GM21515 (cell line): Measurements from ENCODE around the gene ABCC2.
"Not testable (repeated sequence)": the region's sequence is repeated elsewhere in the genome, so short reads cannot be mapped to it uniquely, and the experiment has no call there.

Experiments
- ATAC-seq: cut with Tn5 transposase; IDR thresholded peaks from one replicate; pipeline ENCODE4 v1.9.1; 2021; ENCODE audit not compliant: unreplicated experiment

The ABCC2 gene

DNA sequence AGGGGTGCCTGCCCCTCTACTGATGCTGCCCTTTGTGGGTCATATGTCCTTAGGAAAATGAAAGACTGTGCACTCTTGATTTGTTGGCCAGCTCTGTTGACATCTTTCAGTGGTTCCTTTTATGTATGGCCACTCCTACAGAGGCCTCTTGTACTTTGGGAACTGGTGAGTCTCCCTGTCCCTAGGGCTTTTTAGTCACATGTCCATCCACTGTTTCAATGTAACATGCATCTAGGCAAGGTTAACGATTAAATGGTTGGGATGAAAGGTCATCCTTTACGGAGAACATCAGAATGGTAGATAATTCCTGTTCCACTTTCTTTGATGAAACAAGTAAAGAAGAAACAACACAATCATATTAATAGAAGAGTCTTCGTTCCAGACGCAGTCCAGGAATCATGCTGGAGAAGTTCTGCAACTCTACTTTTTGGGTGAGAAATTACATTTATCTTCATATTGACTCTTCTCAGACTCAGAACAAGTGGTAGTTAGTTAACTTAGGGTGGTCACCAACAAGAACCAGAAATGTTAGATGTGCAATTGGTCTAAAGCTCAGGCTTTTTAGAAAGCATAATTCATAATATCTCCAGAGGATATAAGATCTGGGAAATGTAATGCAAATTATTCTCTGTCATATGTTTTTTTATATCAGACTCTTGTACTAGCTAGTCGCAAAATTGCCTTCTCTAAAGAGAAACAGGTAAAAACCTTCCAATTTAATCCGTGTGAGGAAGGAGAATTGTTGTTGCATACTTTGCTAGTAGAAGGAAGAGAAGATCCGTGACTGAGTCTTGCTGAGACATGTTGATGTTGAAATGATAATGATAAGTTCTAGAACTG lies at the start of gene ABCC2:
Gene ABCC2, plus strand, starts transcription at position 194 of the 840 bp plus-strand sequence. Its CDS starts 205 bp downstream, at position 399.
- ATAC-seq, result no peak

DNA sequence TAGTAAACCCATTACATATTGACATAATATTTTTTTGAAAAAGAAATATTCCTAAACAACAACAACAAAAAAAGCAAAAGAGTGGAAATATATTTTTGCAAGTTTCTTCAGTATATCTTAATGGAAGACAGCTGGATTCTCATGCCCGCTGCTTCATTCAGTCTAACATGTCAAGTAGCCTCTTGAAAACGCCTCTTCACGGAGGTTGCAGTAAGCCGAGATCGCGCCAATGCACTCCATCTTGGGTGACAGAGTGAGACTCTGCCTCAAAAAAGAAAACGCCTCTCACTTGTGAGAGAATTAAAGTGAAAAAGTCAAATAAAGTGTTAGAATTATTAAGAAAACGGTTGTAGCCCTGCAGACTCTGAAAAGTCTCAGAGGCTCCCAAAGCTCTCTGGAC lies 49.1 kb upstream of the ABCC2 start:
- no peak for ATAC-seq

DNA sequence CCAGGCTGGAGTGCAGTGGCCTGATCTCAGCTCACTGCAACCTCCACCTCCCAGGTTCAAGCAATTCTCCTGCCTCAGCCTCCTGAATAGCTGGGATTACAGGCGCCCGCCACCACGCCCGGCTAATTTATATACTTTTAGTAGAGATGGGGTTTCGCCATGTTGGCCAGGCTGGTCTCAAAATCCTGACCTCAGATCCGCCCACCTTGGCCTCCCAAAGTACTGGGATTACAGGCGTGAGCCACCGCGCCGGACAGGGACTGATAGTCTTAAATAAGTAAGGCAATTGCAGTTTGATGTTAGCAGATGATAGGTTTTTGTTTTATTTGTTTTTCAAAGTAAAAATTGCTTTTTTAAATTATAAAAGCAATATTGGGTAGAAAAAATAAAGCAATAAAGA lies 48.3 kb upstream of the ABCC2 start:
- ATAC-seq, result not testable (repeated sequence)

DNA sequence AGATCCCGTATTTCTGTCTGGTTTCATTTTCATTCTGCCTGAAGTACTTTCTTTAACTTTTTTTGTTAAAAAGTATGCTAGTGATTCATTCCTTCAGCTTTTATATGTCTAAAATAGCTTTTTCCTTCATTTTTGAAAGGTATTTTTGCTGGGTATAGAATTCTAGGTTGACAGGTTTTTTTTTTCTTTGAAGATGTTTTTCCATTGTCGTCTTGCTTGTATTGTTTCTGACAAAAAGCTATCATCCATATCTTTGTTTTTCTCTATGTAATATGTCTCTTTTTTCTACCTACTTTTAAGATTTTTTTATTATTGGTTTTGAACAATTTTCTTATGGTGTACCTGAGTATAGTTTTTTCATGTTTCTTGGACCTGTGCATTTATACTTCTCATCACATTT lies 42.2 kb upstream of the ABCC2 start:
- no peak for ATAC-seq

DNA sequence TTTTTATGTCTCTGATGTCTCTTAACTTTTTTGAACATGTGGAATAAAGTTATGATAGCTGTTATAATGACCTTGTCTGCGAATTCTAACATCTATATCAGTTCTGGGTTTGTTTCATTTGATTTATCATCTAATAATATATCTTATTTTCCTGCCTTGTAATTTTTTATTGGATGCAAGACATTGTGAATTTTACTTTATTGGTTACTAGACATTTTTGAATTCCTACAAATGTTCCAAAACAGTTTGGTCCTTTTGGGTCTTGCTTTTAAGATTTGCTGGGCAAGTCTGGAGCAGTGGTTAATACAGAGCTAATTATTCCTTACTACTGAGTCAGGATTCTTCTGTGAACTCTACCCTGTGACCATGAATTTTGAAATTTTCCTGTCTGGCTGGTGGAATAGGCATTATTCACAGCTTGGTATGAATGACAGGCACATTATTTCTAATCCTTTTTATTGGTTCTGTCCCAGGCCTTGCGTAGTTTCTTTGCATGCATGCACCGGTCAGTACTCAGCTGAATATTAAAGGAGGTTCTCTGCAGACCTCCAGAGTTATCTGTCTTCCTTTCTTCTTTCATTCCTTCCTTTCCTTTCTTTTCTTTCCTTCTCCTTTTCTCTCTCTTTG lies 41.4 kb upstream of the ABCC2 start:
- no peak for ATAC-seq

DNA sequence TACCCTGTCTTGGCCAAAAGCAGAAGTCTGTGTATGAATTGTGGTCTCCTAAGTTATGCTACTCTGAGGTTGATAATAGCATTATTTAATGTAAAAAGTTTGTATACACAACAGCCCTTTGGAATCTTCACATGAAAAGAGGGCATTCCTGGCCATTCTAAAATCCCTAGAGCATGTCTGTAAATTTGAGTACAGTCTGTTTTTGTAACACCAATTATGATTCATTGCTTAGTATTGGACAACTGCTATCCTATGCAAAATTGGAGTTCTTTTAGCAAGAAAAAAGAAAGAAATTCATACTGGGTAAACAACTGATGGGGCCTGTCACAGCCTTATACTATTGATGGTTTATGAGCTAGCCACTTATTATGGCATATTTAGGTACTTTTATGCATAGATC lies 40.2 kb upstream of the ABCC2 start:
- no peak for ATAC-seq

DNA sequence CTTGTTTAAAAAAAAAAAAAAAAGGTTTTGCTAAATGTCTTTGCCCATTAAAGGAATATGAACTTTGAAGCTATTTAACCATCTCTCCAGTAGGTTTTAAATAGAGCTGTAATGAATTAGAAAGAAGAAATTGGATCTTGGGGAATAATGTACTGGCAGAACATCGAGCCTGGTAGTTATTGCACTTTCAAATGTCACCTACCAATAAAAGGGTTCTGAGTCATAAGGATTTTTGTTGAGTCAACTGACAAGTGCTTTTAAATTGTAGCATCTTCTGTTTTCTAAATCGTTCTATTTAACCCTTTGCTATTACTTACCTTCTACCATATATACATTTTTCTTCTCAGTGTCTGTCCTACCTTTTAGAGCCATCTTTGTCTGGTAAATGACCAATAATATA lies 39.7 kb upstream of the ABCC2 start:
- no peak for ATAC-seq

DNA sequence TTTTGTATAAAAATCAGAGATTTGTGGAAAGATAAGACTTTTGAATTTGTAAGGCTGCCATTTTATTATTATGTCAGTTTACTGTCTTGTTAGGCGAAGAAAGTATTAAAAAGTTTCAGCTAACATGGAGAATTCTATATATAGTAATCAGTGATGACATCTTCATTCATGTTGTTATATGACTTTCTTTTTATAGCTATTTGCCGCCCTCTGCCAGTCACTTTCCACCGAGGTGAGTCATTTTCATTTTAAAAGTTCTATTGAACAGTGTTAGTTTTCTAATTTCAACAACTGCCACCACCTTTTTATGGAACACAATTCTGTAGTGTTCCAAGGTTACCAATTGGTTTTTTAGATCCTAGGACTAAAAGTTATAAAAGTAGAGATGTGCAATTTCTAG lies 38.6 kb upstream of the ABCC2 start:
- ATAC-seq, result no peak

DNA sequence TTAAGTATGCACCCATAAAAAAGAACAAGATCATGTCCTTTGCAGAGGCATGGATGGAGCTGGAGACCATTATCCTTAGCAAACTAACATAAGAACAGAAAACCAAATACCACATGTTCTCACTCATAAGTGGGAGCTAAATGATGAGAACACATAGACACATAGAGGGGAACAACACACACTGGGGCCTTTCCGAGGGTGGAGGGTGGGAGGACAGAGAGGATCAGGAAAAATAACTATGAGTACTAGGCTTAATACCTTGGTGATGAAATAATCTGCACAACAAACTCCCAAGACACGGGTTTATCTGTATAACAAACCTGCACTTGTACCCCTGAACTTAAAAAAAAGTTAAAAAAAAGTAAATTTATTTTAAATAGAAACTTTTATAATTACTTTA lies 36.3 kb upstream of the ABCC2 start:
- not testable (repeated sequence) for ATAC-seq

DNA sequence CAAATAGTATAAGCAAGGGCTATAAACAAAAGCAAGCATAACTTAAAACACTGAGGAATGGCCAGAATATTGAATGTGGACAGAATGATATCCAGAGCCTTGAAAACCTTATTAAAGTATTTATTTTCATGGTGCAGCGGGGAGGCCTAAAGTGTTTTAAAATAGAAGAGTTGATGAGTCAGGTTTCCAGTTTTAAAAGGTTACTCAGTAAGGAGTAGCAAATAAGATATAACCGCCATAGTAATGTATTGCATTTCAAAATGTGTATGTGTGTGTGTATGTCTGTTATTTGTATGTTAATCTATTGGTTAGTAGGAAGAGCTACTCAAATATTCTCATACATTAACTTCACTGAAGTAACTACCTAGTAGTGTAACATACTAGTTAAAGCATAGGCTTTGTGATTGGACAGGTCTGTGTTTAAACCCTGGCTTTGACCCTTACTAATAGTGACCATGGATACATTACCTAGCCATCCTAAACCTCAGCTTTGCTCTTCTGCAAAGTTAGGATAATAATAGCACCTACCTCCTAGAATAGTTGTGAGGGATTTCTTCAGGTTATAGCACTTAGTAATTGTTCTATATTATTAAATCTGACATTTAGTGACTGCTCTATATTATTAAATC lies 33.5 kb upstream of the ABCC2 start:
- ATAC-seq, result no peak

DNA sequence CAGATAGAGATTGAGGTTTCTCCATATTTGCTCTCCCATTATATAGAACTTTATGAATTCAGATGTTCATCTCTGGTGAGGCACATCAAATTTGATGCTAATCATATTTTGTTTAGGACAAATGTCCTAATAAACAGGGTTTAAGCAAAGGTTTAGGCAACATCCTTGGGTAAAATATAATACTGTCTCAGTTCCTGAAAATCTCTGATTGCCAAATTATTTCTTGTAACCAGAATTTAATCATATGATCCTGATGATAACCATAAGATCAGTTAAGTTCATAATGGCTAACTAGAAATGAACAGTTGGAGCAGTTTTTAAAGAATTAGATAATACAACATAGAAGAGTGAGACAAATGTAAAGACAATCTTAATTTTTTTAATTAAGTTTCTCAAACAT lies 31.8 kb upstream of the ABCC2 start:
- ATAC-seq, result no peak

DNA sequence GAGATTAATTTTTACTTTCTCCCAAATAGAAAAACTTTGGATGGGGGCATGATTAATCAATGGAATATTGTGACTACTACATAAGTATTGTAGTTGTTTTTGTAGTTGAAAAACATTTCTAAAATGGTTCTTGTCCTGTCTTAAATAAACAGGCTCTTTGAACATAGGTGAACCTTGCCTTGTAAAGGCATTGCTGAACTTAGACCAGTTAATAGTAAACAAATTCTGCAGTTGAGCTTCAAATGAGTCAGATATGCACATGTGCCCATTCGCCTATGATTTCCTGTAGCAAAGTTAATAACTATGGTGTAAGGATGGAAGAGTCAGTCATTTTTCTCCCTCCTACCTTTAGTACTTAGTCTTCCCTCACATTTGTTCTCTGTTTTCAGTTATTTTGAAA lies 27.8 kb upstream of the ABCC2 start:
- no peak for ATAC-seq

DNA sequence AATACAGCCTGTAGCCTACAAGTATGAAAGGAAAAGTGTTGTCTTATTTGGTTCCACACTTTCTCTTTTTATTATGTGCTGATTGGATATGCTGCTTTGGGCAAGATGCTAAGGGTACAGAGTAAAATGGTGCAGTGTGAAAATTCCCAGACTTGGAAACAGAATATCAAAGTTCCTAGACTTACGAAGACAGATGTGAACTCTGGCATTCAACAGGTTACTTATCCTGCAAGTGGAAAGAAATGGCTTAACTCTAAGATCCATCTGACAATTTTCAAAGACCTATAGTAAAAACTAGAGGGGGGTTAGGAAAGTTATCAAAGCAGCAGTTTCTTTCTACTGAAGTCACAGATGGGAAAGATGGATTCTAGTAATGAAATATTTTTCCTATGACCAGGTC lies 26.3 kb upstream of the ABCC2 start:
- no peak for ATAC-seq

DNA sequence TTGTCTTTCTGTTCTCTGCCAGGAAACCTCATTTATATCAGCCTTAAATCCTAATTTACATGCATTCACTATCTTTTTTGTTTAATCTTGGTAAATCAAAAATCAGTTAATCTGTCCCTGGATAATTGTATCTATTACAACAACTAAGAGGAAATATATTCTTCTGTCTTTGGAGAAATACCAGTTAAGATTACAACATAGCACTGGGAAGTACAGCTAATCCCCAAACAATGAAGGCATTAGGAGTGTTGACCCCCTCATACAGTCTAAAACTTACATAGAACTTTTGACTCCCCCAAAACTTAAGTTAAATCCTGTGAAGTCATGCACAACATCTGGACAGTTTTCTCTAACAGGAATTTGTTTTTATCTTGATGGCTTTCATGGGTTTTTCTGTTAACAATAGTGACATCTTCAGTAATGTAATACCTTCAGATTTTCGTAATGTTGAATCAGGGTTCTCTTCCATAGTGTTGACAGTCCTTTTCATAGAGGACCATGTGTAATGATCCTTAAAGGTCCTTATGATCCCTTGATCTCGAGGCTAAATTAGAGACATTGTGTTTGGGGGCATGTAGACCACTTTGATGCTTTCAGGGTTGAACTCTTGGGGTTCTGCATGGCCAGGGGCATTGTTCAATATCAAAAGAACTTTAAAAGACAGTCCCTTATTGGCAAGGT lies 24.1 kb upstream of the ABCC2 start:
- no peak for ATAC-seq

DNA sequence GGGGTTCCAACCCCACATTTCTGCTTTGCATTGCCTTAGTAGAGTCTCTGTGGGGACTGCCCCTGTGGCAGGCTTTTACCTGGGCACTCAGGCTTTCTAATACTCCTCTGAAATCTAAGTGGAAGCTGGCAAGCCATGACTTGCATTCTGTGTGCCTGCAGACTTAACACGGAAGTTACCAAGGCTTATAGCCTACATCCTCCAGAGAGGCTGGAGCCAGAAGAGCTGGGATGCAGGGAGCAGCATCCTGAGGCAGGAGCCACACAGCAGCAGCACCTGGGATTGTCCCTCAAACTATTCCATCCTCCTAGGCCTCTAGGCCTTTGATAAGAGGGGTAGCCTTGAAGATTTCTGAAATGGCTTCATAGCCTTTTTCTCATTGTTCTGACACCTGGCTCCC lies 22.1 kb upstream of the ABCC2 start:
- ATAC-seq, result no peak

DNA sequence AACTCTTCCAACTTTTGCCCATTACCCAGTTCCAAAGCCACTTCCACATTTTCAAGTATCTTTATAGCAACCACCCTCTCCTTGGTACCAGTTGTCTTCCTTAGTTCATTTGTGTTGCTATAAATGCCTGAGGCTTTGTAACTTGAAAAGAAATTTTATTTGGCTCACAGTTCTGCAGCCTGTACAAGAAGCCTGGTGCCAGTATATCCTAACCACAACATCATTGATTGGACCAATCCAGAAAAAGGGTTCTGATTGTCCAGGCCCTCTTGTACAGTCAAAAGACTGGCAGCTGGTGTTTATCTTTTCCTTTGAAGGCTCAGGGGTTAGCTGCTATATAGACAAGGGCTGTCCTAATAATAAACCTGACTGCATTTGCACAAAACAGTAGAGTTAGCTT lies 21.1 kb upstream of the ABCC2 start:
- ATAC-seq, result no peak

DNA sequence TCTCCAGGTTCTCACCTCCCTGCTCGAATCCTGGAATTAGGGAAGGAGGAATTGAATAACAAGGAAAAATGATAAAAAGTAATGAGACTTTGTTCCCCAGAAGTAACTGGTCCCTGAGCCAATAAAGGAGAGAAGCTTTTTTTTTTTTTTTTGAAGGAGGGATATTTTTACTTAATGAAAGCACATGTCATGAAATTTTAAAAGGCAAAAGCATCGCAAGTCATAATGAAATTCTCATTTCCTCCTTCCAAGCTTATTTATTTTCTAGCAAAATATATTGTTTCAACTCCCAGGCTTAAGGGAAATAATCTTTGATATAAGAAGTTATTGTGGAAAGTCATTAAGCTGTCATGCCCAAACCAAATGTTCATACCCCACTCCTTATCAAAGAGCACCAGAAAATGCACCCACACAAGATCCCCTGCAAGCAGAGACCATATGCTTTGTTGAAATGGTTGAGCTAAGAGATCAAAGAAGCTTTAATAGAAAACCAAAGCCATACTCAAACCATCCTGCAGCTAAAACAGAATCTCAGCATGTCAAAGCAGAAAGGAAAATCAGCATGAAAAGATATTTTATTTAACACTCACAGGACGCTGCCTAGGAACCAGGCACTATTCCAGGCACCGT lies 16.7 kb upstream of the ABCC2 start:
- ATAC-seq, result no peak

DNA sequence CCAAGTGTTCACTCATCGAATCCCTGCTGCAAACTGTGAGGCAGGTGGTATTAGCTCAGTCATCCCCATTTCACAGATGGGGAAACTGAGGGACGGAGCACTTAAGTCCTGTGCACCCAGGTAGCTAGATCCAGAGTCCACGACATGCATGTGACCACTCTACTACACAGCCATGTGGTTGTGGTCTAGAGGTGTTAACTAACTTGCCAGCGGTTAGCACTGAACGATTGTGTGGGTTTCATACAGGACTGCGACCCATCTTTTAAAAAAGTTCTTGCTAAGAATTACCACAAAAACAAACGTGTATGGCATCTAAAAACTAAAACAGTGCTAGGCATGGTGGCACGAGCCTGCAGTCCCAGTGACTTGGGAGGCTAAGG lies 16.1 kb upstream of the ABCC2 start:
- no peak for ATAC-seq

DNA sequence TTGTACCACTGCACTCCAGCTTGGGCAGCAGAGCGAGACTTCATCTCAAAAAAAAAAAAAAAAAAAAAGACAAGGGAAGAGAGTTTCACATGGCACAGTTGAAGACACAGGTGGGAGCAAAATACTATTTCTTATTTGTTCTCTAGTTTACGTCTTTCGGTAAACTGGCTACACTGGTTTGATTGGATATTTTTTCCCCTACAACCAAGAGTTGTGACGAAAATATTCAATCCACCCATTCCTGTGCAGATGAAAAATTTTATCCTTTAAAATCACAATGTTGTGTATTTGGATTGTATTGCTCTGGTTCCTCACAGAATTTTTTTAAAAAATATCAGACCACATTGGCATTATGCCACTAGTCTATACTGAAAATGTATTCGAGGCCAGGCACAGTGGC lies 14.5 kb upstream of the ABCC2 start:
- ATAC-seq, result no peak

DNA sequence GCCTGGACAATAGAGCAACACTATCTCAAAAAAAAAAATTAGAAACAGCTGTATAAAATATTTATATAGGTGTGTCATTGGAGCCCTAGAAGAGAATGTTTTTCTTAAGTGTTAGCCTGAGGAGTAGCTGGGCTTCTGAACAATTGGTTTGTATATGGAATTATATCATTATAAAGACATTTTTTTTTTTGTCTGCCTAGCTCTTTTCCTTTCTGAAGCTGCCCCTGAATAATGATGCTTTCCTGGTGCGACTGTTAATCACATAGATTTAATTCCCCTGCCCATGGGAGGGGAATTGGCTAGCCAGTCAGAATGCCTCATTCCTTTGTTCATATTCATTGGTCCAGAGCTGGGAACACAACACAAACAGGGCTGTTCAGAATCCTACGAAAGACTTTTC lies 13.9 kb upstream of the ABCC2 start:
- ATAC-seq, result no peak

DNA sequence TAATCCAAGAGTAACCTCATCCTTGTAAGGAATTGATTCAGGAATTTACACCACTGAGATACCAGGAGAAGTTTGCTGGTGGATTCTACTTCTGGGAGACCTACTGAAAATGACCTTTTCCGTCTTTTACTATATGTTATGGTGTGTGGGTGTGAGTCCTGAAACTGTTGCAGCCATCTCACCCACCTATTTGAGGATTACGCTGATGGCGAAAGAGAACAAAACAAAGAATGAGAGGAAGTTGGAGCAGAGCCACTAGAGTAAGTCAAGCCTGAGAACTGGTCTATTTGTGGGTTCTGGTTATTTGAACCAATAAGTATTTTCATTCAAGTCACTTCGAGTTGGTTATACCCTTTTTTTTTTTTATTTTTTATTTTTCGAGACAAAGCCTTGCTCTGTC lies 12.7 kb upstream of the ABCC2 start:
- ATAC-seq, result no peak
